SK-N-SH (cell line): ENCODE data around the gene FAM47C. TPM values are rescaled to one million over a fixed set of nuclear protein-coding genes. Genes with fewer than 3 reads are reported as not detected.
"Not testable (repeated sequence)": the region's sequence is repeated elsewhere in the genome, so short reads cannot be mapped to it uniquely, and the experiment has no call there.

Experiments
- CTCF ChIA-PET: fragments of 300-600, 350-600 bp; formaldehyde crosslinking; extraction: SDS; loops from one replicate; lab custom pipeline; 2021; lab: Yijun Ruan, JAX
- POLR2A ChIA-PET: fragments of 350-600 bp; sonication (Branson Sonifier 250); formaldehyde crosslinking; extraction: SDS; loops from one replicate; lab custom pipeline; 2020; ENCODE audit warnings: antibody characterized with exemption, inconsistent platforms; lab: Yijun Ruan, JAX
- DNase-seq: peaks from one replicate; pipeline ENCODE4 v3.0.0; 2012
- H2AFZ ChIP-seq: fragments of 200-600 bp; sonication (generic); 2 replicates; pipeline ENCODE4 v1.8.1; 2016; ENCODE audit warnings: antibody characterized with exemption, mild to moderate bottlenecking, low read depth
- H3F3A ChIP-seq: fragments of 200-600 bp; sonication (generic); replicated peaks from 2 replicates; pipeline ENCODE3; 2016; ENCODE audit warnings: antibody characterized with exemption, mild to moderate bottlenecking; ENCODE audit not compliant: insufficient read depth
- H3K27ac ChIP-seq, 2 experiments: fragments of 200-500 bp in 1 of 2; fragments of 200-600 bp in 1 of 2; sonication (Bioruptor generic) in 1 of 2; sonication (generic), shearing (Covaris generic) in 1 of 2; 2 replicates each; pipeline versions ENCODE4 v1.5.1 to v1.6.1; 2014 to 2016; ENCODE audit warnings: low read depth in 2 of 2, inconsistent platforms in 1 of 2, low read length in 1 of 2, mild to moderate bottlenecking in 1 of 2, mixed read lengths in 1 of 2
- H3K27me3 ChIP-seq: fragments of 200-600 bp; sonication (generic), shearing (Covaris generic); 2 replicates; pipeline ENCODE4 v1.6.1; 2016; ENCODE audit warnings: mixed run types; ENCODE audit not compliant: insufficient read depth
- H3K36me3 ChIP-seq, 2 experiments: fragments of 200-500 bp in 1 of 2; fragments of 200-600 bp in 1 of 2; sonication (Bioruptor generic) in 1 of 2; sonication (generic) in 1 of 2; replicated peaks in 1 of 2; 2 replicates each; pipeline versions ENCODE3 to v1.5.1; 2014 to 2016; ENCODE audit warnings: low read length in 1 of 2, mild to moderate bottlenecking in 1 of 2; ENCODE audit not compliant: insufficient read depth in 2 of 2, control insufficient read depth in 1 of 2
- H3K4me1 ChIP-seq, 2 experiments: fragments of 200-500 bp in 1 of 2; fragments of 200-600 bp in 1 of 2; sonication (Bioruptor generic) in 1 of 2; sonication (generic), shearing (Covaris generic) in 1 of 2; 2 replicates each; pipeline versions ENCODE4 v1.5.1 to v1.6.1; 2014 to 2016; ENCODE audit warnings: low read depth in 1 of 2, low read length in 1 of 2, mixed run types in 1 of 2; ENCODE audit not compliant: insufficient read depth in 2 of 2, control insufficient read depth in 1 of 2
- H3K4me2 ChIP-seq: fragments of 200-600 bp; sonication (generic), shearing (Covaris generic); 2 replicates; pipeline ENCODE4 v1.6.1; 2017; ENCODE audit warnings: mixed run types
- H3K4me3 ChIP-seq, 2 experiments: fragments of 200-500 bp in 1 of 2; fragments of 200-600 bp in 1 of 2; sonication (Bioruptor generic) in 1 of 2; sonication (generic), shearing (Covaris generic) in 1 of 2; 2 replicates each; pipeline versions ENCODE4 v1.5.1 to v1.8.1; 2014 to 2016; ENCODE audit warnings: low read depth in 2 of 2, inconsistent platforms in 1 of 2, low read length in 1 of 2, mild to moderate bottlenecking in 1 of 2, mixed read lengths in 1 of 2, moderate library complexity in 1 of 2
- H3K79me2 ChIP-seq: fragments of 200-600 bp; sonication (generic); 2 replicates; pipeline ENCODE4 v1.8.1; 2017; ENCODE audit warnings: mild to moderate bottlenecking; ENCODE audit not compliant: insufficient read depth
- H3K9ac ChIP-seq: fragments of 200-600 bp; sonication (generic); 2 replicates; pipeline ENCODE4 v1.6.1; 2017; ENCODE audit warnings: mixed run types
- H3K9me2 ChIP-seq: fragments of 200-600 bp; sonication (generic); 2 replicates; pipeline ENCODE4 v1.6.1; 2017; ENCODE audit warnings: mixed run types
- H3K9me3 ChIP-seq: fragments of 200-600 bp; sonication (generic); 2 replicates; pipeline ENCODE4 v1.6.1; 2017; ENCODE audit warnings: mixed run types, mild to moderate bottlenecking, moderate library complexity
- H4K20me1 ChIP-seq: fragments of 200-600 bp; sonication (generic); 2 replicates; pipeline ENCODE4 v1.6.1; 2017; ENCODE audit warnings: mild to moderate bottlenecking, mixed run types; ENCODE audit not compliant: insufficient read depth
- CHD2 ChIP-seq: fragments of 150-350 bp; IDR thresholded peaks from 2 replicates; pipeline ENCODE4 v1.6.1; 2018; ENCODE audit warnings: low read length; ENCODE audit not compliant: partially characterized antibody
- EP300 ChIP-seq, 2 experiments: IDR thresholded peaks; 2 replicates each; pipeline versions ENCODE4 v1.4.0 to v1.6.1; 2012; ENCODE audit warnings: borderline replicate concordance in 1 of 2, low read depth in 1 of 2, low read length in 1 of 2
- EZH2phosphoT487 ChIP-seq: fragments of 200-600 bp; sonication (generic); IDR thresholded peaks from 2 replicates; pipeline ENCODE4 v1.6.1; 2017; ENCODE audit warnings: low read depth, mixed run types, mild to moderate bottlenecking, antibody characterized with exemption, moderate library complexity, borderline replicate concordance
- FOXM1 ChIP-seq: IDR thresholded peaks from 2 replicates; pipeline ENCODE4 v1.4.0; 2012; ENCODE audit warnings: low read depth, mild to moderate bottlenecking
- GATA2 ChIP-seq: sonication (generic); formaldehyde crosslinking; IDR thresholded peaks from 2 replicates; pipeline ENCODE4 v1.5.0; 2020; ENCODE audit warnings: mild to moderate bottlenecking, missing genetic modification reagents
- JUND ChIP-seq: IDR thresholded peaks from 2 replicates; pipeline ENCODE4 v1.4.0; 2012
- MEF2A ChIP-seq: IDR thresholded peaks from 2 replicates; pipeline ENCODE4 v1.4.0; 2012; ENCODE audit warnings: low read depth, borderline replicate concordance
- POLR2AphosphoS5 ChIP-seq: IDR thresholded peaks from 2 replicates; pipeline ENCODE4 v1.6.1; 2012; ENCODE audit warnings: low read depth, low read length
- RFX5 ChIP-seq: IDR thresholded peaks from 2 replicates; pipeline ENCODE4 v1.6.1; 2012; ENCODE audit warnings: mild to moderate bottlenecking, improper control_type of control experiment, low read length
- TCF12 ChIP-seq: IDR thresholded peaks from 2 replicates; pipeline ENCODE4 v1.4.0; 2012
- WGBS: methylation state at CpG from one replicate; pipeline ENCODE4 v1.1.6; 2017; ENCODE audit warnings: low lambda C conversion rate; 5-methylcytosine and 5-hydroxymethylcytosine counted together
- polyA plus RNA-seq, 3 experiments: library from polyadenylated mRNA; depleted of rRNA; stranded (reverse); fragments of >200 nt; gene quantifications; 2 replicates each; pipeline ENCODE4 v1.2.3, GENCODE V29; 2012
- TF ChIP-seq, protein P1 (sequence below): fragments of 150-350 bp; IDR thresholded peaks from 2 replicates; pipeline ENCODE4 v1.6.1; 2017; ENCODE audit warnings: antibody characterized with exemption, low read length, low read depth, borderline replicate concordance
- TF ChIP-seq, protein P2 (sequence below): fragments of 200-600 bp; sonication (generic); IDR thresholded peaks from 2 replicates; pipeline ENCODE4 v1.6.1; 2017; ENCODE audit warnings: antibody characterized with exemption, mild to moderate bottlenecking, moderate library complexity
- TF ChIP-seq, protein P3 (sequence below): IDR thresholded peaks from 2 replicates; pipeline ENCODE4 v1.4.0; 2012; ENCODE audit warnings: low read depth, borderline replicate concordance
- TF ChIP-seq, protein P4 (sequence below): IDR thresholded peaks from 2 replicates; pipeline ENCODE4 v1.4.0; 2012; ENCODE audit warnings: low read depth
- TF ChIP-seq, protein P5 (sequence below): fragments of 150-350 bp; IDR thresholded peaks from 2 replicates; pipeline ENCODE4 v1.6.1; 2016; ENCODE audit warnings: mild to moderate bottlenecking, low read depth, low read length

FAM47C gene
- polyA plus RNA-seq, 1 of the 3 experiments (the other 2 are of a cell fraction), result not detected

DNA sequence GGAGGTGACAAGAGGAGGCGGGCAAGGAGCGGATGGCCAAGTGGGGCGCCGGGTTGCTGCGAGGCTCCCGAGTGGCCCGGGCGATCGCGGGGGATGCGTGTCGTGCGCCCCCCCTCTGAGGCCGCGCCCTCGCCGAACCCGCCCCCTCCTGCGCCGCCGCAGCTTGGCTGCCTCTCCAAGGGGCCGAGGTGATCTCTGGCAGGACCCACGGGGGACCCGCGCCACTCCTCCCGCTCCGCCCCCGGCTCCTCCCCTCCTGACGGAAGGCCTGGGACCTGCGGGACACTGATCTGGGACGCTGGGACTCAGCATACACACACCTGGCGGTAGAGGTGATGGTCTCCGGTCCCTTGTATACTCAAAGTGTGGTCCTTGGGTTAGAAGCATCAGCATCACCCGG lies 21.9 kb upstream of the FAM47C start (continued):
- TF ChIP-seq, protein P1, sequence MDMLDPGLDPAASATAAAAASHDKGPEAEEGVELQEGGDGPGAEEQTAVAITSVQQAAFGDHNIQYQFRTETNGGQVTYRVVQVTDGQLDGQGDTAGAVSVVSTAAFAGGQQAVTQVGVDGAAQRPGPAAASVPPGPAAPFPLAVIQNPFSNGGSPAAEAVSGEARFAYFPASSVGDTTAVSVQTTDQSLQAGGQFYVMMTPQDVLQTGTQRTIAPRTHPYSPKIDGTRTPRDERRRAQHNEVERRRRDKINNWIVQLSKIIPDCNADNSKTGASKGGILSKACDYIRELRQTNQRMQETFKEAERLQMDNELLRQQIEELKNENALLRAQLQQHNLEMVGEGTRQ, result no peak
- TF ChIP-seq, protein P2, sequence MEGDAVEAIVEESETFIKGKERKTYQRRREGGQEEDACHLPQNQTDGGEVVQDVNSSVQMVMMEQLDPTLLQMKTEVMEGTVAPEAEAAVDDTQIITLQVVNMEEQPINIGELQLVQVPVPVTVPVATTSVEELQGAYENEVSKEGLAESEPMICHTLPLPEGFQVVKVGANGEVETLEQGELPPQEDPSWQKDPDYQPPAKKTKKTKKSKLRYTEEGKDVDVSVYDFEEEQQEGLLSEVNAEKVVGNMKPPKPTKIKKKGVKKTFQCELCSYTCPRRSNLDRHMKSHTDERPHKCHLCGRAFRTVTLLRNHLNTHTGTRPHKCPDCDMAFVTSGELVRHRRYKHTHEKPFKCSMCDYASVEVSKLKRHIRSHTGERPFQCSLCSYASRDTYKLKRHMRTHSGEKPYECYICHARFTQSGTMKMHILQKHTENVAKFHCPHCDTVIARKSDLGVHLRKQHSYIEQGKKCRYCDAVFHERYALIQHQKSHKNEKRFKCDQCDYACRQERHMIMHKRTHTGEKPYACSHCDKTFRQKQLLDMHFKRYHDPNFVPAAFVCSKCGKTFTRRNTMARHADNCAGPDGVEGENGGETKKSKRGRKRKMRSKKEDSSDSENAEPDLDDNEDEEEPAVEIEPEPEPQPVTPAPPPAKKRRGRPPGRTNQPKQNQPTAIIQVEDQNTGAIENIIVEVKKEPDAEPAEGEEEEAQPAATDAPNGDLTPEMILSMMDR, result no peak
- TF ChIP-seq GATA2 (CRISPR knock-in tag) (no peak), EZH2phosphoT487 (no peak)

DNA sequence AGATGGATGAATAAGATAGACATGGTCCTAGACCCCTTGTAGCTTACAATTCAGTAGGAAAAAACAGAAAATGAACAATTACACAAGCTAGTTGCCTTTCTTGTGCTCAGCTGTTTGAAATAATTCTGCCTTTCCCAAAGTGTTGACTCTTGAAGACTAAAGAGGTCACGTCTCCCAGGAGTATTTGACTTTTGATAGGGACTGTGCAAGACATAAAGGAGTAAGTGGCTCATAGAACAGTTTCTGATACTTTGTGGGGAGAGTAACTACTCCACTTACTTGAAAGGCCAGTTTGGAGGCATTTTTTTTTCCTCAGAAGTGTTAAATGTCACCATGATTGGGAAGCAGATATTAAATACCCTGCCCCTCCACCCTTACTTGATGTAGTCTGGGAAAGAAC lies 21.0 kb upstream of the FAM47C start:
- no CpG with 5 or more reads among the region's 1 CpG for WGBS
- H3K4me2 ChIP-seq, H4K20me1 ChIP-seq, DNase-seq, H3K4me3 ChIP-seq, H3K27ac ChIP-seq, H3K4me1 ChIP-seq, CTCF ChIA-PET, POLR2A ChIA-PET, H3F3A ChIP-seq, H3K36me3 ChIP-seq, H3K9me2 ChIP-seq, H3K9ac ChIP-seq, H3K79me2 ChIP-seq, H3K9me3 ChIP-seq, H2AFZ ChIP-seq: not testable (repeated sequence)
- peaks cover 16% of the 10 kb centered on the region; the same call in 1 of the 2 replicates for H3K27me3 ChIP-seq

DNA sequence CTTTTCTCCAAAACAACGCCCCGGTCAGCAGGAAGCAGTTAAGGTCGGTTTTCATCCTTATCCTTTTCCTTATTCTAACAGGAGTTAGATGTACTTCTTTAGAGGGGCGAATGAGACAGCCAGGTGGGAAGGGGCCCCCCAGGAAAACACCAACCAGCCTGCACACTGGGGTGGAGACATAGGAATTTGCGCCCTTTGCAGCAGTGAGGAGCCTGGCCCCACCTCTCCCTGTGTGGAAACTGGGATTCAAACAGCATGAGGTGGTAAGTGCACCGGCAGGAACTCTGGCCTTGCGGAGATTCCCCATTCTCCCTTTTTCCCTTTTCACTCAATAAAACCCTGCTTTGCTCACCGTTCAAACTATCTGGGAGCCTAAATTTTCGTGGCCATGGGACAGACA lies 8.0 kb upstream of the FAM47C start:
- H3K4me1 ChIP-seq, result no peaks in the 10 kb centered on the region
- H3K4me3 ChIP-seq, result no peak overlapping the region
- H3K4me2 ChIP-seq, result no peak overlapping the region
- no peak overlapping the region for H3K27ac ChIP-seq
- DNase-seq, result no peak
- H3K9ac ChIP-seq, result no peak overlapping the region
- no peaks in the 10 kb centered on the region for H3K79me2 ChIP-seq
- H3F3A ChIP-seq, result no peaks in the 10 kb centered on the region
- no peaks in the 10 kb centered on the region for H4K20me1 ChIP-seq
- CTCF ChIA-PET, result no interaction called here
- no peak overlapping the region for H2AFZ ChIP-seq
- H3K9me3 ChIP-seq, result no peaks in the 10 kb centered on the region
- POLR2A ChIA-PET, result no interaction called here
- WGBS, result 5% methylated on average over 9 of the region's 9 CpGs
- TF ChIP-seq RFX5, result no peak
- no peak for TF ChIP-seq JUND
- no peak for TF ChIP-seq POLR2AphosphoS5
- TF ChIP-seq, protein P3, sequence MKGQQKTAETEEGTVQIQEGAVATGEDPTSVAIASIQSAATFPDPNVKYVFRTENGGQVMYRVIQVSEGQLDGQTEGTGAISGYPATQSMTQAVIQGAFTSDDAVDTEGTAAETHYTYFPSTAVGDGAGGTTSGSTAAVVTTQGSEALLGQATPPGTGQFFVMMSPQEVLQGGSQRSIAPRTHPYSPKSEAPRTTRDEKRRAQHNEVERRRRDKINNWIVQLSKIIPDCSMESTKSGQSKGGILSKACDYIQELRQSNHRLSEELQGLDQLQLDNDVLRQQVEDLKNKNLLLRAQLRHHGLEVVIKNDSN, result no peak
- no peak for TF ChIP-seq TCF12
- TF ChIP-seq, protein P4, sequence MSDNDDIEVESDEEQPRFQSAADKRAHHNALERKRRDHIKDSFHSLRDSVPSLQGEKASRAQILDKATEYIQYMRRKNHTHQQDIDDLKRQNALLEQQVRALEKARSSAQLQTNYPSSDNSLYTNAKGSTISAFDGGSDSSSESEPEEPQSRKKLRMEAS, result no peak
- TF ChIP-seq FOXM1, result no peak
- TF ChIP-seq EP300 (IDR thresholded peaks at IDR 0.05; ENCODE audit: borderline replicate concordance in 1 of 2, low read depth in 1 of 2, low read length in 1 of 2), result no peak
- TF ChIP-seq, protein P5, sequence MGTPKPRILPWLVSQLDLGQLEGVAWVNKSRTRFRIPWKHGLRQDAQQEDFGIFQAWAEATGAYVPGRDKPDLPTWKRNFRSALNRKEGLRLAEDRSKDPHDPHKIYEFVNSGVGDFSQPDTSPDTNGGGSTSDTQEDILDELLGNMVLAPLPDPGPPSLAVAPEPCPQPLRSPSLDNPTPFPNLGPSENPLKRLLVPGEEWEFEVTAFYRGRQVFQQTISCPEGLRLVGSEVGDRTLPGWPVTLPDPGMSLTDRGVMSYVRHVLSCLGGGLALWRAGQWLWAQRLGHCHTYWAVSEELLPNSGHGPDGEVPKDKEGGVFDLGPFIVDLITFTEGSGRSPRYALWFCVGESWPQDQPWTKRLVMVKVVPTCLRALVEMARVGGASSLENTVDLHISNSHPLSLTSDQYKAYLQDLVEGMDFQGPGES, result no peak
- TF ChIP-seq MEF2A, result no peak
- no peak for TF ChIP-seq CHD2
- no peaks in the 10 kb centered on the region for H3K9me2 ChIP-seq
- no peaks in the 10 kb centered on the region for H3K36me3 ChIP-seq
- no peaks in the 10 kb centered on the region for H3K27me3 ChIP-seq
